Measurements from ENCODE around the gene LRRC32.

The LRRC32 gene

GRCh38 chr11:76616676-76617552, 53.6 kb downstream of the LRRC32 start:
- no peak for DNase-seq (ENCODE audit: low read depth)
- no peak overlapping the region for H3K4me3 ChIP-seq (ENCODE audit: low read depth, low read length)
- TF ChIP-seq CTCF (conservative IDR thresholded peaks at IDR 0.05; ENCODE audit: low read depth, low read length) = no peak

DNA sequence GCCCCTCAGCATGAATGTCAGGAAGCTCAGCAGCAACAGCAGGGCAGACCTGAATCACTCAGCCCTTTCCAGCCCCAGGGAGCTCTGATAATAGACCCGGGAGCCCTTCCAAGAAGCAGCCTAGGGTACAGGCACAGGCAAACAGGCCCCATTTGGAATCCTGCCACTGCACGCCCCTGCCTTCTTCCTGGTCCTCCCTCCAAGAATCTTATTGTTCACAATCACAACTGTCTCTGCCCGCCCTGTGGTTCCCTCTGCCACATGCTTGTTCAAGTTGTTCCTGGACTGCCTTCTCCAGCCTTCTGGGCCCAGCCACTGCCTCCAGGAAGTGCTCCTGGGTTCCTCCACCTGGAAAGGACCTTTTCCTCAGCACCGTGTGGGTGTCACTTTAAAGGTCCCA, 54.6 kb downstream of the LRRC32 start:
- H3K4me3 ChIP-seq (ENCODE audit: low read depth, low read length) = no peak overlapping the region
- TF ChIP-seq CTCF (conservative IDR thresholded peaks at IDR 0.05; ENCODE audit: low read depth, low read length) = no peak
- peak; percentile 42 for DNase-seq (ENCODE audit: low read depth)

GRCh38 chr11:76614471-76615179, 55.9 kb downstream of the LRRC32 start:
- no peak overlapping the region for H3K4me3 ChIP-seq (ENCODE audit: low read depth, low read length)
- TF ChIP-seq CTCF (conservative IDR thresholded peaks at IDR 0.05; ENCODE audit: low read depth, low read length) = no peak
- DNase-seq (ENCODE audit: low read depth) = no peak

GRCh38 chr11:76613901-76614300, 56.6 kb downstream of the LRRC32 start:
- TF ChIP-seq CTCF (conservative IDR thresholded peaks at IDR 0.05; ENCODE audit: low read depth, low read length) = no peak
- no peak for DNase-seq (ENCODE audit: low read depth)
- H3K4me3 ChIP-seq (ENCODE audit: low read depth, low read length) = no peak overlapping the region

DNA sequence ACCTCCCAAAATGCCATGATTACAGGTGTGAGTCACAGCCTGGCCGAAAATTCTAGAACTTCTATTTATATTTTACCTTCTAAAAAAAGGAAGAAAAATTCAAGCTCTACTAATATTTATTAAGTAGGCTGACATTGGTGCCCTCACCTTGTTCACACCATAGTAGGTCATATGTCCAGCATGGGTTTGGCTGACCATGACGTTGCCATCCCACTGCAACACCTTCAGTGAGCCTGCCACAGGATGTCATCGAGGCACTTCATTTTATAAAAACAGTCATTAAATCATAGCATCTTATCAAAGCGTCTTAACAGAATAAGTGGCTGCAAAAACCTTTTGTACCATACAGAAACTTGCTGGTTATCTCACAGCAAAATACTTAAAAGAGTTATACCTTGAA, 58.3 kb downstream of the LRRC32 start:
- H3K4me3 ChIP-seq (ENCODE audit: low read depth, low read length) = no peak overlapping the region
- TF ChIP-seq CTCF (conservative IDR thresholded peaks at IDR 0.05; ENCODE audit: low read depth, low read length) = no peak
- DNase-seq (ENCODE audit: low read depth) = no peak

GRCh38 chr11:76610871-76611475, 59.6 kb downstream of the LRRC32 start:
- no peak overlapping the region for H3K4me3 ChIP-seq (ENCODE audit: low read depth, low read length)
- DNase-seq (ENCODE audit: low read depth) = no peak
- peak; percentile 23 for TF ChIP-seq CTCF (conservative IDR thresholded peaks at IDR 0.05; ENCODE audit: low read depth, low read length)
